HG02852 (cell line): ENCODE data around the gene GLYAT.
"Not testable (repeated sequence)": the region's sequence is repeated elsewhere in the genome, so short reads cannot be mapped to it uniquely, and the experiment has no call there.

Source experiments
- ATAC-seq: cut with Tn5 transposase; IDR thresholded peaks from one replicate; pipeline ENCODE4 v1.9.1; 2021; ENCODE audit warnings: mild to moderate bottlenecking, moderate library complexity; ENCODE audit not compliant: unreplicated experiment

GLYAT gene

DNA sequence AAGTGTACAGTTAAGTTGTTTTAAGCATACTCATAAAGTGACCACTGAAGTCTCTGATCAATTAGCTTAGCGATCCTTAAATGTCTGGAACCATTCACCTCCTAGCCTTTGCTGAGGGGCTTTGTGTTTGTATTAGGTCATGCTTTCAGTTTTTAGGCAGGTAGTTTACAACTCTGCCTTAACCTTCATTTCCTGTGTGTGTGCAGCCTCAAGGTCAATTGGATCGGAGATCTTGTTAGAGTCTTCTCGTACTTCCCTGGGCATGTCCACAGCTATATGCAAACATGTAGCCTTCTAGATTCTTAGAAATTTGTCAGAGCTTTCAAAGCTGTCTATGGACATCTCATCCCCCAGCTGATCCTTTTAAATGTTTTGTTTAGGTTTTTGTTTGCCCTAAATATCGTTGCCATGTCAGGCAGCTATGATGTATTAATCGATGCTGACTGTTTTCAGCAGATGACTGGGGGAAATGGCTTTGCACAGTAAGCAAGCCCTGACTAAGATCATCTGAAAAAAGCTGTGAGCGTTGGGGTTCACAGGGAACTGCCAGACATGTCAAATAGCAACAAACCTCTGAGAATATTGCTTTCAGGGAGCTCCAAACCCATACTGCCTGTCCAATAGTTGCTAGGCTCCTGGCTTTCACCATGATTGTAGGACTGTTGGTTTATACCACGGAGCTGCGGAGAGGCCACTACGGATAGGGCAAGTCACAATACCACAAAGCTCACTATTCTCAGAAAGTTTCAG lies 45.6 kb downstream of the GLYAT start:
- no peak for ATAC-seq

DNA sequence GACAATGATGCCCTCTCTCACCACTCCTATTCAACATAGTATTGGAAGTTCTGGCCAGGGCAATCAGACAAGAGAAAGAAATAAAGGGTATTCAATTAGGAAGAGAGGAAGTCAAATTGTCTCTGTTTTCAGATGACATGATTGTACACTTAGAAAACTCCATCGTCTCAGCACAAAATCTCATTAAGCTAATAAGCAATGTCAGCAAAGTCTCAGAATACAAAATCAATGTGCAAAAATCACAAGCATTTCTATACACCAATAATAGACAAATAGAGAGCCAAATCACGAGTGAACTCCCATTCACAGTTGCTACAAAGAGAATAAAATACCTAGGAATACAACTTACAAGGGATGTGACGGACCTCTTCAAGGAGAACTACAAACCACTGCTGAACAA lies 49.1 kb downstream of the GLYAT start:
- not testable (repeated sequence) for ATAC-seq

DNA sequence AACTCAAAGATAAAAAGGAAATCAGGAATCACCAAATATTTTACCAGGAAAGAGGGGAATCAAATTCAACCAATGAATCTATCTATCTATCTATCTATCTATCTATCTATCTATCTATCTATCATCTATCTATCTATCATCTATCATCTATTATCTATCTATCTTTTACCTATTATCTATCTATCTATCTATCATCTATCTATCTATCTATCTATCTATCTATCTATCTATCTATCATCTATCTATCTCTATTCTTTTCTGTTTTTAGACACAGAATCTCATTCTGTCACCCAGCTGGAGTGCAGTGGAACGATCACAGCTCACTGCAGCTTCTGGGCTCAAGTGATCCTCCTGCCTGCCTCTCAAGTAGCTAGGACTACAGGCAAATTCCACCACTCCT lies 54.2 kb downstream of the GLYAT start:
- ATAC-seq: not testable (repeated sequence)

DNA sequence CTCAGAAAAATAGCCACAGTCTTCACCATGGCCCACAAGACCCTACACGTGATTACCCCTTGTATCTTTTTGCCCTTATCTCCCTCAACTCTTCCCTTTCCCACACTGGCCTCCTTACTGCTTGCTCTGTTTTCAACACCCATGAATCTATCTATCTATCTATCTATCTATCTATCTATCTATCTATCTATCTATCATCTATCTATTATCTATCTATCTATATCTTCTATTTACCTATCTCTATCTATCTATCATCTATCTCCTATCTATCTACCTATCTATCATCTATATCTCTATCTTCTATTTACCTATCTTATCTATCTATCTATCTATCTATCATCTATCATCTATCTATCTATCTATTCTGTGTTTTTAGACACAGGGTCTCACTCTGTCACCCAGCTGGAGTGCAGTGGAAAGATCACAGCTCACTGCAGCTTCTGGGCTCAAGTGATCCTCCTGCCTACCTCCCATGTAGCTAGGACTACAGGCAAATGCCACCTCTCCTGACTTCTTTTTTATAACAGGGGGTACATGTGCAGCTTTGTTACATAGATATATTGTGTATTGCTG lies 55.1 kb downstream of the GLYAT start:
- no peak for ATAC-seq

DNA sequence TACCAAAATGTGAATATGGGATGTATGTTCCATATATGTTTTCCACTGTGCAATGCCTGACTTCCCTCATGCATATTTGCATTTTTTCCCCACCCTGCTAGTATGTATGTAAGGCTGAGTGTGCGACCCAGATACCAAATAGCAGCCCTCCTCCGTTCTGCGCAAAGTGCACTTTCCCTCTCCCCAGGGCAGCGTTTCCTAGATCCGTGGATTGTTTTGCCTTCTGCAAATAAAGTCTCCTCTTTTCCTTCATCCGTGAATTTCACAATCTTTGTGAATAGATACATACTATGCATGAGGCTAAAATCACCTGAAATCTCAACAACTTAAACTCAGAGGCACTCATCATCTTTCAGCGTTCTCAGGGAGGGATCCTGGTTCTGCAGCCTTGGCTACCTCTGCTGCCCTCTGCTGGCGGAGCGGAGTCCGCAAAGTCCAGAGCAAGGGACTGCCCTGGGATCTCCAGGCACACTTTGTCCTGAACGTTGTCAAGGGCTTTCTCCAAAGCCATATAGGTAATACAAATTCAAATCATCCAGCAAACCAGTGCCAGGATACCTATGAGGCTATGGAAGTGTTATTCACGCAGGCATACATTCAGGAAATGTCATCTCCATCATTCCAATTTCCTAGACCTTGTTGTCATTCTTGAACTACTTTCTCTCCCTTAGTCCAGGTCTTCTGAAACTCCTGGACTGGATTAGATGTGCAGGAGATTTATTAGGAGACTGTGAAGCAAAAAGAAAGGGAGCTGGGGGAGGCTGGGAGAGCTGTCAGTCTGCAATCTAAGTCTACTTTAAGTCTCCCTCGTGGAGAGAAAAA lies 56.2 kb downstream of the GLYAT start:
- peak; percentile 95 for ATAC-seq

DNA sequence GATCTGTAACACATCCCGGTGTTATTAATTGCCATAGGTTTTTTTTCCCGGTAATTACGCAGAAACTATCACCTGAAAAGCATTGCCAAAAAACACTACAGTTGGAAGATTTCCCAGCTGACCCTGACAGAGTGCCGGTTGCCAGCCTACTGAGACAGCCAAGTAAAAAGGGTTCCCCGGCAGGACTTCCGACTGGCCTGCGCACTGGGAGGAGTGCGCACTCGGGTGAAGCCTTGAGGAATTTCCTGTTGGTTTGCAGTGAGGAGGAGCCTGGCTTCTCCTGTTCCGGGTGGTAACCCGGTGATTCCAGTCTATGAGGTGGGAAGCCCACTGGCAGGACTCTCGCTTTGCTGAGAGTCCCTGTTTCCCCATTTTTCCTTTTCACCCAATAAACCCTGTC lies 57.1 kb downstream of the GLYAT start:
- no peak for ATAC-seq

DNA sequence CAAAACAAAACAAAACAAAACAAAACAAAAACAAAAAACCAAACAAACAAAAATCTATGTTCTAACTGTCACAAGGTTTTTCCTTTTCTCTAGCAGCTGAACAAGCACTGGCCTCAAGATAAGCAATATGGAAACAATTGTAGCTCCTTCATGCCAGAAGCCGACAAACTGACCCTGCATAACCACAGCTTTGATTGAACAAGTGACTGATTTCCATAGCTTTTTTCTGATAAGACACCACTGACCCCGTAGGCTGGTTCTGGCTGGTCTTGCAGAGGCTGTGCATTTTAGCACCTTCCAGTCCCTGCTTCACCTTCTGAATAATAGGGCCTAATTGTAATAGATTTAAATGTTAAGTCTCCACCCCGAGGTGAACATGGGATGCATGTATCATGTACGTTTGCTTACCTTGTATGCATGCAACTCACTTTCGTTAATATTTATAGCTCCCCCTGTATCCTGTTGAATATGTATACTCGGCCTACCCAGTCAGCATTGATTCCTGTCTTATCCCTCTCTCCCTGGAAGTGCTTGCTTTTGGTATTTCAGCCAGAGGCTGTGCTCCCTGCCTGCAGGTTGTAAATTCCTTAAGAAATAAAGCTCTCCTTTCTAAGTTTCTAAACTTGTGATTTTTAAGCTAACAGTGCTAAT lies 59.6 kb downstream of the GLYAT start:
- ATAC-seq: no peak

DNA sequence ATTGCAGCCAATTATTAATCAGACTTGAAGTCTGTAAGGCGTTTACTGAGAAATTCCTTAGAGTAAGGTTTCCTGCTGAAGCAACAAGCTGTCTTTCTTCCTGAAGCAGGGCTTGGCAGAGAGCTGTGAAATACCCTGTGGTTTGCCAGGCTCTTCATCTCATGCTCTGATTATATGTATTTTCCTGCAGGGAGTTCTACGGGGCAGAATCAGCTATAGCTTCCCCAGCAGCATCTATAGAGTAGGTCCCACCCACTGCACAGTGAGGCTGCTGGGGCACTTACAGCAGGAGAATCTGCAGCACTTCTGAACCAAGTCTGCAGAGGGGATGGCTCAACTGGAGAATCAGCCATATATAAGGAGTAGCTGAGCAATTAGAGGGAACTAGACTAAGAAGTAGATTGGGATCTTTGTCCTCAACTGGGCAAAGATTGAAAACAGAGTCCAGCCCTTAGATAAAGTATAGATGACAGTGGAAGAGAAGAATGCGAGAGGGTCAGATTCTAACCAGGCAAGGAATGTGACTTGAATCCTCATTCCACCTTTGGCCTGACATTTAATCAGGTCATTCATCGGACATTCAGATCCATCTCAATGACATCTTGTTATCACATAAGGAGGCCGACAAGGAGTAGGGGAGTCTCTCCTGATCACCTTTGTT lies 71.7 kb downstream of the GLYAT start:
- ATAC-seq: no peak

DNA sequence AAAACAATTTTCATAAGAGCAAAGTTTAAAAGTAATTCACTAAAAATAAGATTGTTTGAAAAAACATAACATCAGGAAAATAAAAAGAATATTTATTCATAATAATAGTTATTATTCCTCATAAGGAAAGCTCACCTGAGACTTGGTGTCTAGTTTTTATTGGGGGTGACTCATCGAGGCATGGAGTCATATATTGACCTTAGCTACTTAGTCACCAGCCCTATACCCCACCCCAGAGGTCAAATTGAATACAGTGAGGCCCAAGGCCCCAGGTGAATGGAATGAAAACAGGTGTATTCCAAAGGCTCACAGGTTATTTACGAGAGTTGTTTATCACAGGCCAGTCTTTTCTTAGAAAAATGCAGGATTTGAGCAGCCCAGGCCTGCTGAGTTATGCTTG lies 72.3 kb downstream of the GLYAT start:
- ATAC-seq: no peak
